Activated T-cell treated with anti-CD3 and anti-CD28 coated beads, Interleukin-2, amount 50 U/mL, for 48 hours (primary cell): ENCODE results near the gene CCND1.
"Not testable (repeated sequence)": the region's sequence is repeated elsewhere in the genome, so short reads cannot be mapped to it uniquely, and the experiment has no call there.

ENCODE experiments used
- DNase-seq, 2 experiments: peaks; one replicate each; pipeline ENCODE4 v3.0.0-alpha.2; 2020

Gene CCND1

DNA sequence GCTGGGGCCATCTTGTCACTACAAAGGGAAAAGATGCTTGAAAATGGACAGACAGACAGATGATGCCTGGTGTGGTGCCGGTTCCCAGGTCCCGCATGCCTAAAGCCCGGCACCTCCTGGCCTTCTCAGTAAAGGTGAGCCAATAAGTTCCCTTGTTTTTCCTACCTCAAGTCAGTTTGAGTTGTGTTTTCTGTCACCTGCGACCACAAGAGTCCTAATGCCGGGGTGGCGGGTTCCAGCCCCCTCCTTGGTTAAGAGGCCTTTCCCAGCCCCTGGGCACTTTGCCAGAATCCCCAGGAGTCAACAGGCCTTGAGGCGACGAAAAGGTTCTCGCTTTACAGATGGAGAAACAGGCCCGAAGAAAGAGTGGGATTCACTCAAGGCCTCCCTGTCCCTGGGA, 53.8 kb downstream of the CCND1 start:
- no peak for DNase-seq

DNA sequence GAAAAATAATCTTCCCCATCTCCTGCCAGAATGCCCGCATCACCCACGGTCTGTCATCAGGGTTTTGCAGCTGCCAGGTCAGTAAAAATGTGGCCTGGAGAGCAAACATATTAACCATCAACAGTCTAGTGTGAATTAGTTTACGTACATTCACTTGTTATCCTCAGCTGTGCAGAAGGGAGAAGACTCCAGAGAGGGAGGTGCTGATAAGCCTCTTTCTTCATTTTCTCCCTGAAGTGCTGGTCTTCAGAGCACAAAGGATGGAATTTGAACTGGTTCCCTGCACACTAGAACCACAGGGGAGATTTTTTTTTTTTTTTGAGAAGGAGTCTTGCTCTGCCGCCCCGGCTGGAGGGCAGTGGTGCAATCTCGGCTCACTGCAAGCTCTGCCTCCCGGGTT, 54.6 kb downstream of the CCND1 start:
- no peak for DNase-seq

DNA sequence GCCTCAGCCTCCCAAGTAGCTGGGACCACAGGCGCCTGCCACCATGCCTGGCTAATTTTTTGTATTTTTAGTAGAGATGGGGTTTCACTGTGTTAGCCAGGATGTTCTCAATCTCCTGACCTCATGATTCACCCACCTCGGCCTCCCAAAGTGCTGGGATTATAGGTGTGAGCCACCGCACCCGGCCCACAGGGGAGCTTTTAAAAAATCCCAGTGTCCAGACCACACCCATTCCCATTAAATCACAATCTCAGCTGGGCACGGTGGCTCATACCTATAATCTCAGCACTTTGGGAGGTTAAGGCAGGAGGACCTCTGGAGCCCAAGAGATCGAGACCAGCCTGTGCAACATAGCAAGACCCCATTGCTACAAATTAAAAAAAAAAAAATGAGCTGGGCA, 55.0 kb downstream of the CCND1 start:
- DNase-seq, result not testable (repeated sequence)

DNA sequence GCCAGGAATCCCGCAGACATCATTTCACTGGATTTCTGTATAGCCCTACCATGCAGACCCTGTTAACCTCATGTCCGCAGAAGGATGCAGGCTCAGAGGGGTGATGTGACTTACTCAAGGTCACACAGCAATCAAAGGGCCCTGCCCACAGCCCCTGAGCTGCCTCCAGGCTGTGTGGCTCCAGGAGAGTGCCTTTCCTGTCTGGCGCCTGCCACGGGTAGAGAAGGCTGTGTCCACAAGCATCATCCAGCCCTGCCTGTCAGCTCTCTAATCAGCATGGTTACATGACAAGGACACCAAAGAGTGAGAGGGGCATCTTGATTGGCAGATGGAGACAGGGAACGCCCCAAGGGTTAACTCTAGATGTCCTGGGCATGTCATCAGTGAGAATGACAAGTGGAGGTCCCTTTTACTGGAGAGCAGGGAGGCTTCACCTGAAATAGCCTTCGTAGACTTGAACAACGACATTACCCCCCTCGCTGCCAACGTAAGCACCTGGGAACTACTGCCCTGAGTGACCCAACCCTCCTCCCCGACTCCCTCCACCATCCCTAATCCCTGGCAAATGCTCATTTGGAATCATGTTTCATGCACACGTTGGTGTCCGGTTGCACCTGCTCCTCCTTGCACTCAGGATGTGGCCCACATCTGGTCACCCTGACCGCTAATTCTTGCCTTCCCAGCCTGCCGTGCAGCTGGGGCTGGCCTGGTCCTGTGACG, 56.0 kb downstream of the CCND1 start:
- DNase-seq, result no peak

DNA sequence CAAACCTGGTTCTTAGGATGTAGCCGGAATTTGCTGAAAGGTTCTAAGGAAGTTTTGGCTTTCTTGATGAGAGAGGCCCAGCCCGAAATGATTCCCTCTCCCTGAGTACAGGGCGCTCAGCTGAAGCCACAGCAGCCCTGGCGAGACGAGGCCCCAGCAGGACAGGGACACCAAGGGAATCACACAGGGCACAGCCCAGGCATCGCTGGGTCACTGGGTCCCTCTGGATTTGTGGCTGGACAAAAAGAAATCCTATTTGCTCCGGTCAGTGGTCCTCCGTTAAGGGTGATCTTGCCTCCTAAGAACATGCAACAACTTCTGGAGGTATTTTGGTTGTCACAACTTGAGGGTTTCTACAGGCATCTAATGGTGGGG, 56.5 kb downstream of the CCND1 start:
- DNase-seq, result no peak

DNA sequence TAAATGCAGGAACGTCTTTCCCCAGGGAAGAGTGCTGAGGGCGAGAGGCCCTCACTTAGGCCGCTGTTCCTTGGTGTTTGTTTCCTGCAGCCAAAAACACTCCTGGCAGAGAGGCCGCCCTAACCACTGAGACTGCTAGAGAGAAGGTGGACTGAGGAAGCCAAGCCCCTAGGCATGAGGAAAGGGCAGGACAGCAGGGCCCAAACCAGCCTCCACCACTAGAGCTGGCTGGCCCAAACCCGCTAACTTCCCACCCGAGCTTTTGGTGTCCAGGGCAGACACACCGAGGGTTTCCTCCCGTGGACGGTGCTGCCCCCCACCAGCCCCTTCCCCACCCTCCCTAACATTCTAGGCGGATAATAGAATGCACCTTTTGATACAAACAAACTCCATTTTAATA, 56.9 kb downstream of the CCND1 start:
- DNase-seq, result no peak

DNA sequence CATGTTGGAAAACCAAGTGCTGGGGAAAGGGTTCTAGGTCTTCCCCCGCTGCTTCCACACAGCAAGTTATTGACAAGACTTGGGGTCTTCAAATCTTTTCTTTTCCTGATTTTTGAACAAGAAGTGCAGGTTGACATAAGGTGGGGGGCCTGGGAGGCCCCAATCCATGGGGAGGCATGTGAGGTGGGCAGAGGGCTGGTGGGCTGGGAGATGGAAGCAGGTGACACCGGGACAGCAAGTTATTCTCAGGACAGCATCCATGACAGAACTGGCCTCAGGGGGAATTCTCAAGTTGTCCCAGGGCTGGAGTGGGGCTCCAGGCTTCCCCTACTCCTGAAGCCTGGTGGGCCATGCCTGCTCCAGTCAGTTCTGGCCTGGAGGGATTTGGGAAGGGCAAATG, 57.4 kb downstream of the CCND1 start:
- DNase-seq, result no peak

DNA sequence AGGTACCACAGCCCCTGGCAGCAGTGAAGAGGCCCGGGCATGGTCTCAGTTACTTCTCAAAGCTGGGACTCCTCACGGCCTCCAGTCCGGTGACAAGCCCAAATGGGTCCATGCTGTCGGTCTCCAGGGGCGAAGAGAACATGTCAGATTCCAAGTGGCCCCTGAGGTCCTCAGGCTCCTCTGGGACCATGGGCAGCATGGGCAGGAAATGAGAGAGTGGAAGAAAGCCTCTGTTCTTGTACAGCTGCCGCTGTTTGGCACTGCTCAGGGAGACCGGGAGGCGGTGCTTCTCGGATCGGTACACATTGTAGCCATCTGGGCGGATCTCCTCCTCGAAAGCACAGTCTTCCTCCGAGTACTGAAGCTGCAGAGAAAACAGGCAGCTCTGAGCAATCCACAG, 58.3 kb downstream of the CCND1 start:
- DNase-seq, result no peak

DNA sequence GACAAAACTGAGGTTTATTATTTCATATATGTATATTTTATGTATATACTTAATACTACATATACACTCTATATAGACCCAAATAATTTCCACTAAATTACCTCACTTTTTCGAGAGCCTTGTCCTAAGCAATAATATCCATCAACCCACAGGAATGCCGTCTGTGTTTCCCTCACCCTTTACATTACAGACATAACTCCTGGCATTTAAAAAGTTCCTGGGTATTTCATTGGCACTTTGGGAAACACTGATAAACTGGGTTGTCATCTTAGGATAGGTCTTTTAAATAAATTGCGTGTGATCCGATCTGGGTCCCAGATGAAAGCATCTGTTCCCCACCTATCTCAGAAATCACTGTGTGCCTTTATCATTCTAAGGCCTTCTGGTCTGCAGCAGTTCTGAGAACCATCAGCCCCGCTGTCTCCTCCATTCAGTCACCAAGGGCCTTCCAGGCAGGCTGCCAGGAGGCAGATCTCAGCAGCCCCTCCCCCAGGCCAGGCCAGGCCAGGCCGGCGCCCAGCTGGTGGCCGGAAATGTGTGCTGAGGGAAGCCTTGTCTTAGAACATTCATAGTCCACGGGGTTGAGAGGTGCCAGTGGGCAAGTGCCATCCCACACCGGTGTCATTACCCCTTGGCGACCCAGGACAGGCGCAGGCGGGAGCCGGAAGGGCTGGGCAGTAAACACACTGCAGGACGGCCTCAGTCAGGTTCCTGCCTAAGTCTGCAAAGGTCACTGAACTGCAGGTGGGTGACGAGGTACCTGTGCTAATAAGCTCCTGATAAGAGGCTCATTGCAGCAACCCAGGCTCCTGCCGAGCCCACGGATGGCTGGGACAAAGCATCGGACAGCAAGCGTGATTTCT, 59.6 kb downstream of the CCND1 start:
- DNase-seq, result no peak

DNA sequence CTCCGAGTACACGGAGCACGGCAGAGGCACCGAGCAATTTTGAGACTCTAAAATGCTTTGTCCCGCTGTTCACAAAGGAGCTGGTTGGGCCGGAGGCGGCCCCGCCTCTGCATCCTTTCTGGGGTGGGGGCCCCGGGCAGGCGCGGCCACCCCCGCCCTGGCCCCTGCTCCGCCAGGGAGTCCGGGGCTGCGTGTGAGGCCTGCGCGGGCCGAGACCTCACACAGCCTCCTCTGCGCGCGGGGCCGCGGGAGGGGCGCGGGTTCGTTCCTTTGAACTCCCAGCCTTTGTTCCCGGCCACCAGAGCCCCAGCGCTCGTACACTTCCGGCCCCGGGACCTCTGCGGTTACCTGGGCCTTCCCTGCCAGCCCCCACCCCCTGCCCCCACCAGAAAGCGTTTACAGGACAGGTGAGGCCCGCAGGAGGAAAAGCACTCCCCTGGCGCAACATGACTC, 61.3 kb downstream of the CCND1 start:
- no peak for DNase-seq

DNA sequence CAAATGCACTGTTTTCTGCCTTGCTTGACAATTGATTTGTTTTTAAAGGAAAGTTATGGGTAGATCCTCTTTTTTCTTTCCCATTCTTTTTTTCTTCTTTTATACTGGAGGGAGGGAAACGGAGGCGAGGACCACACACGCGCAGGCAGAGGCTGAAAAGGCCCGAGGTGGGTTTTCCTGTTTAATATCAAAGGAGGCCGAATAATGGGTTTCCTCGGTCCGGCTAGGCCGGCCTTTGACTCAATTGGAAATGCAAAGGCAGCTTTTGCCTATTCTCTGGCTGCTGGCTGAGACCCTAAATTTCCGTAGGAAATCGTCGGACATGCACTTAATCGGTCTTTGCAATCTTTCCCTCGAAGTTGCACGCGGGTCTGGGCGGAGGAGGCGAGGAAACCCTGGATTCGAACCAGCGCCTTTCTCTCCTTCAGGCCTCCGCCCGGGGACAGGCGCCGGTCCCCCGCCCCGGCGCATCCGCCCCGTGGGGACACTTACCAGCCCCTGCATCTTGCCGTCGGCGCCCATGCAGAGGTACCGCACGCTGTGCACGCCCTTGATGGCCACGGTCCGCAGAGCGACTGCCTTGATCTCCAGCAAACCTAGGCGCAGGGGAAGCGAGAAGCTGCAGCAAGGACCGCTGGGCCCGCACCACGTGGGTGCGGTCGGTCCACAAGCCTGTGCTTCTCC, 62.0 kb downstream of the CCND1 start:
- peak in 1 of 2 experiments; percentile 27 for DNase-seq

DNA sequence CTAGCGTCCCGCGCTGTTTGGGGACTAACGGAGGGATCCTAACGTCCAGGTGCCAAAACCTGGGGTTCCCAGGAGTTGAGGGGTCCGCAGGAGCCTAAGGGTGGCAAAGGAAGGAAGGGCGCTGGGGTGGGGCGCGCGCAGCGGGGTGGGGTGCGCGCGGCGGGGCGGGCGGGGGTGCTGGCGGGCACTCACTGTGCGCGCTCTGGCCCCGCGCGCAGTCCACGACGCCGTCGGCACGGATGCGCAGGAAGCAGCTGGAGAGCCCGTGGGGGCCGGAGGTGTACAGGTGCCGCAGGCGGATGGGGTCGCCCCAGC, 62.5 kb downstream of the CCND1 start:
- no peak for DNase-seq
